Fibroblast of lung (primary cell): ENCODE data around the gene GRID2IP.

Experiments used
- EZH2 ChIP-seq: IDR thresholded peaks from 2 replicates; pipeline ENCODE4 v1.5.1; 2012; ENCODE audit warnings: low read length, control low read depth, mild to moderate bottlenecking; ENCODE audit errors: missing control alignments
- TF ChIP-seq, protein P1 (sequence below), 2 donors: IDR thresholded peaks in 1 of 2; conservative IDR thresholded peaks in 1 of 2; 1 replicate in 1 of 2; 2 replicates in 1 of 2; pipeline ENCODE4 v1.5.1; 2011 to 2012; ENCODE audit warnings: low read length in 2 of 2, control low read depth in 1 of 2, inconsistent platforms in 1 of 2, low read depth in 1 of 2, mild to moderate bottlenecking in 1 of 2

DNA sequence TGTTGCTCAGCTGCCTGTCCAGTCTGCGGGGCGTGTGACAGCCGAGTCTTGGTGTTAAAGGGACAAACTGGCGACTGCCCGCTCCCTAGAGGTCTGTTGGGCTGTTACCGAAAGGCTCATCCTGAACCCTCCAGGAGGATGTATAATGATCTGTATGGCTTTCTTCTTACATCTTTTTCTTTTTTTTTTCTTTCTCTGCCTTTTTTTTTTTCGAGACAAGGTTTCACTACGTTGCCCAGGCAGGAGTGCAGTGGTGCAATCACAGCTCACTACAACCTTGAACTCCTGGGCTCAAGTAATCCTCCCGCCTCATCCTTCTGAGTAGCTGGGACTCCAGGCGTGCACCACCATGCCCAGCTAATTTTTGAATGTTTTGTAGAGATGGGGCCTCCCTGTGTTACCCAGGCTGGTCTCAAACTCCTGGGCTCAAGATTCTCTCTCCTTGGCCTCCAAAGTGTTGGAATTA, 39.4 kb upstream of the GRID2IP start:
- TF ChIP-seq, protein P1, sequence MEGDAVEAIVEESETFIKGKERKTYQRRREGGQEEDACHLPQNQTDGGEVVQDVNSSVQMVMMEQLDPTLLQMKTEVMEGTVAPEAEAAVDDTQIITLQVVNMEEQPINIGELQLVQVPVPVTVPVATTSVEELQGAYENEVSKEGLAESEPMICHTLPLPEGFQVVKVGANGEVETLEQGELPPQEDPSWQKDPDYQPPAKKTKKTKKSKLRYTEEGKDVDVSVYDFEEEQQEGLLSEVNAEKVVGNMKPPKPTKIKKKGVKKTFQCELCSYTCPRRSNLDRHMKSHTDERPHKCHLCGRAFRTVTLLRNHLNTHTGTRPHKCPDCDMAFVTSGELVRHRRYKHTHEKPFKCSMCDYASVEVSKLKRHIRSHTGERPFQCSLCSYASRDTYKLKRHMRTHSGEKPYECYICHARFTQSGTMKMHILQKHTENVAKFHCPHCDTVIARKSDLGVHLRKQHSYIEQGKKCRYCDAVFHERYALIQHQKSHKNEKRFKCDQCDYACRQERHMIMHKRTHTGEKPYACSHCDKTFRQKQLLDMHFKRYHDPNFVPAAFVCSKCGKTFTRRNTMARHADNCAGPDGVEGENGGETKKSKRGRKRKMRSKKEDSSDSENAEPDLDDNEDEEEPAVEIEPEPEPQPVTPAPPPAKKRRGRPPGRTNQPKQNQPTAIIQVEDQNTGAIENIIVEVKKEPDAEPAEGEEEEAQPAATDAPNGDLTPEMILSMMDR (conservative IDR thresholded peaks at IDR 0.05 in 1 of 2, IDR thresholded peaks at IDR 0.05 in 1 of 2; ENCODE audit: low read depth in 1 of 2, low read length in 2 of 2) = no peak
- no peak for TF ChIP-seq EZH2
